GM12891 (cell line): ENCODE measurements around the gene ACKR4.

ENCODE experiments used
- POLR2A ChIP-seq: IDR thresholded peaks from 2 replicates; pipeline ENCODE4 v1.6.1; 2011; ENCODE audit warnings: low read depth, low read length, control low read depth
- POLR2AphosphoS5 ChIP-seq: IDR thresholded peaks from 2 replicates; pipeline ENCODE4 v1.6.1; 2011; ENCODE audit warnings: low read depth, low read length, control low read depth
- SPI1 ChIP-seq: IDR thresholded peaks from 2 replicates; pipeline ENCODE4 v1.6.1; 2011; ENCODE audit warnings: low read depth, low read length, control low read depth
- TAF1 ChIP-seq: IDR thresholded peaks from 2 replicates; pipeline ENCODE4 v1.6.1; 2011; ENCODE audit warnings: low read depth, low read length, control low read depth

GRCh38 chr3:132563420-132564069 is 33.5 kb upstream of the ACKR4 start:
- TF ChIP-seq POLR2A (no peak), TAF1 (no peak), POLR2AphosphoS5 (no peak), SPI1 (no peak)
